NCI-H774 (cell line): ENCODE measurements around the gene SELENOO.
A peak's percentile ranks its signal among the peaks of the same experiment; 100 is the strongest.

ENCODE experiments used
- DNase-seq: peaks from one replicate; lab custom pipeline; 2025; lab: John Stamatoyannopoulos, UW

The SELENOO gene

DNA sequence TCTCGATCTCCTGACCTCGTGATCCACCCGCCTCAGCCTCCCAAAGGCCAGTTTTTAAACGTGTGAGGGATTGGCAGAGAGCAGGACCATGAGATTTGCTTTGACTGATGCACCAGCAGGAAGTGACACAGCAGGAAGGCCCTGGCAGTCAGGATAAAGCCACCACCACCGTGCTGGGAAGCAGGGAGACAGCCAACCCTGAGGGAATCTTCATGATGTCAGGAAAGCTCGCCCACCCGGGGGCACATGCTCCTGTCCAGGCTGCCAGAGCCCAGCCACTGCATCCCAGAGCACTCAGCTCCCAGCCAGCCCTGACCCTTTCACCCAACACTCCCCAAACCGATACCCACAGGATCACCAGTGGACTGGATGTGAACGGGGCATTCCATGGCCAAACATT, 37.9 kb downstream of the SELENOO start:
- DNase-seq, result no peak

DNA sequence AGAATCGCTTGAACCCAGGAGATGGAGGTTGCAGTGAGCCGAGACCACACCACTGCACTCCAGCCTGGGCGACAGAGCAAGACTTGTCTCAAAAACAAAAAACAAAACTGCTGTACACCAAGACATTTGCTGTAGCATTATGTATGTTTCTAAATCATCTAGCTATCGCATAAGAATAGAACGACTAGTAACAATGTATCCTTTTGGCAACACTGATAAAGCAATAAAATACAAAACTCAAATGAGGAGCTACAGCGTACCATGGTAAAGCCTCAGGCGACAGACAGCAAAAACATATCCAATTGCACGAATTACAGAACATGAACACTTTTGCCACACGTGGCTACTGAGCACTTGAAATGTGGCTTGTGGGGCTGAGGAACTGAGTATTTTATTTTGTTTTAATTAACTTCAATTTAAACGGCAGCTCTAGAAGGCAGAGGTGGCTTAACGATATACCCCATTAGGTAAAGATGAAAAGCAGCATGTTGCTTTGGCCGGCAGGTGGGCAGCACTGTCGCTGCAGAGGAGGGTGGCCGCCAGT, 41.7 kb downstream of the SELENOO start:
- no peak for DNase-seq

DNA sequence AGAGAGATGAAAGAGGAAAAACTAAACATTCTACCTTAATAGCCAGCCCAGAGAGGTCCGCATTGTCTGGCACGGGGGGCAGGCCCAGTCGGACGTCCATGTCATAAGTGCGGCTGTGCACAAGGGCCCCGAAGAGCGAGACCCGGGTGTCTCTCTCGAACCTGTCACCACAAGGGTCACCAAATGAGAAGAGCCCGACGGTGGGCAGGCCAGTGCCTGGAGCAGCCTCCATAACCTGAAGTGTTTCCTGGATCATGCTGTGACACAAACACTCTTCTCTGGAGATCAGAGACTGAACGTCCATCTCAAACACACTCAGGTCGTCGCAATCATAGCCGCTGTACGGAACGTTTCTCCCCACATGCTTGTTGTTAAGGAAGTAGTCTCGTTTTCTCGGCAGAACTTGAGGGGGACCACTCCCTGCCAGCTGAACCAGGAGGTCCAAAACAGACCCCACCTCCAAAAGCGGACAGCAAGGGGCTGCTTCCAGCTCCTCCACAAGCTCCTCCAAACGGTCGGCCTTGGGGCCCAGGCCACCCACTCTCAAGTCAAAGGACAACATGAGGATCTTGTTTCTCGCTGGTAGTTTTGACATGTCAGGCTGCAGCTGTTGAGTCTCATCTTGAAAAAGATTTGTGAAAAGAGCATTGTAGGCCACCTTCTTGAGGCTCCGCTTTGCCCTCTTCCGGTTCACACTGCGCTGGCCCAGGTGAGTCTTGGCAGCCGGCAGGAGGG, 43.0 kb downstream of the SELENOO start:
- no peak for DNase-seq

DNA sequence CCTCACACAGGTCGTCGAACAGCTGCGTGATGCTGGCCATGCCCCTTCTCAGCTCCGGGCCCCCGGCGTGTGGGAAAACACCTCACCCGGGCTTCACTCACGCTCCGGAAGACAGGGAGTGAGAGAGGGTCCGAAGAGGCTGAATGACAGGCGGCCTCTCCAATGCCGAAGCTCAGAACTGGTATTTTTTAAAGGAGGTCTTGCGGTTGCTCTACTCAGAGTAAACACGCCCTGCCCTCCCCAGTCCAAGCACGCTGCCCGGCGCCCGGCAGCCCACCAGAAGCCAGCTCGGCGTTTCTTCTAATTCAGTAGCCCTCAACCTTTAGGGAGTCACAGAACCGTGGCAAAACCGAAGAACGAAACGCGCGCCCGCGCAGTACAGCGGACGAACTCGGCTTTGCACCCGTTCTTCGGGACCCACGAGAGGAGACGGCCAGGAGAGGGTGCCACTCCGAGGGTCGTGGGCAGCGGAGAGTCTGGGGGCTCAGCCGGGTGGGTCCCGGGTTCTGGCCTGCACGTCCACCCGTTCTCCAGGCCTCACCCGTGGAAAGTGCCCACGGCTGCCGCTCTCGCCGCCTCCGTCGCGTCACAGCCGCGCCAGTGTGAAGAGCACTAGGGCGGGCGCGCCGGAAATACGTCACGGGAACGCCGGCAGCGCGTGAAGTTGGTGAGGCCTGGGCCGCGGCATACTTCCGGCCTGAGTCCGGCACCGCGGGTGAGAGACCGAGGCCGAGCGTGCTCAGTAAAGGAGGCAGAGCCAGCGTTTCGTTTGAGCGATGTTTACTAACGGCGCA, 43.8 kb downstream of the SELENOO start, which contains the start of gene TUBGCP6:
Gene TUBGCP6, minus strand, starts transcription at position 604 of the 794 bp plus-strand sequence. Its CDS starts 564 bp downstream, at position 40.
- DNase-seq, result peak; percentile 74

DNA sequence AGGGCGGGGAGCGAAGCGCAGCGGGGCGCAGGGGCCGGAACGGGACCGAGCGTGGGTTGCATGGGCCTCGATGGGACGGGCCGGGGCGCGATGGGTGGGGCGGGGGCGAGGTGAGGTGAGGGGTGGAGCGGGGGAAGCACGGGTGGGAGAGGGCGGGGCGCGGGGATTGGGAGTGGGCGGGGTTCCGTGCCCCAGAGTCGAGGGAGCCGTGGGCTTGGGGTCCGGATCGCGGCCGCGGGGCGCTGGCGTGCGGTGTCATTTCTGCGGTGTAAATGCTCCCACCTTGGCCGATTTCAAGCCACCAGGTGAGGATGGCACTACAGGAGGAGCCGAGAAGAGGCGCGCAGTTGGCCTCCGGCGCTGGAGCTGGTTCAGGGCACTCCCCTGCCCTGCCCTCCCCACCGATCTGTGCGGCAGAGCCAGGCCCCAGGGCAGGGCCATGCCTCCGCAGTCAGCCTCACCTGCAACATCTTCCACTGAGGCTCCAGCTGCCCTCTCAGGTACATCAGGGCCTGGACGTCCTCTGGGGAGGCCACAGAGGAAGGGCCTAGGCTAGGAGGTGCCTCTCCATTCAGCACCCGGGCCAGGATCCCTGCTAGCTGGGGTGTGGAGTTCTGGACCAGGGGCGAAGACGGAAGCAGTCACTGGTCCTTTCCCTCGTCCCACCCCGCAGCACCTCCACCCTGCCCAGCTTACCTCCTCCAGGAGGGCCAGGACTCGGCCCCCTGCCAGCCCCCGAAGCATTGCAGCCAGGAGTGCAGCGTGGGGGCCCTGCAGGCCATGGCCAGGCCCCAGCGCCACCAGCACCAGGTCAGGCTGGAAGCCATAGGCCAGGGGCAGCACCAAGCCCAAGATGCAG, 44.6 kb downstream of the SELENOO start:
- no peak for DNase-seq

DNA sequence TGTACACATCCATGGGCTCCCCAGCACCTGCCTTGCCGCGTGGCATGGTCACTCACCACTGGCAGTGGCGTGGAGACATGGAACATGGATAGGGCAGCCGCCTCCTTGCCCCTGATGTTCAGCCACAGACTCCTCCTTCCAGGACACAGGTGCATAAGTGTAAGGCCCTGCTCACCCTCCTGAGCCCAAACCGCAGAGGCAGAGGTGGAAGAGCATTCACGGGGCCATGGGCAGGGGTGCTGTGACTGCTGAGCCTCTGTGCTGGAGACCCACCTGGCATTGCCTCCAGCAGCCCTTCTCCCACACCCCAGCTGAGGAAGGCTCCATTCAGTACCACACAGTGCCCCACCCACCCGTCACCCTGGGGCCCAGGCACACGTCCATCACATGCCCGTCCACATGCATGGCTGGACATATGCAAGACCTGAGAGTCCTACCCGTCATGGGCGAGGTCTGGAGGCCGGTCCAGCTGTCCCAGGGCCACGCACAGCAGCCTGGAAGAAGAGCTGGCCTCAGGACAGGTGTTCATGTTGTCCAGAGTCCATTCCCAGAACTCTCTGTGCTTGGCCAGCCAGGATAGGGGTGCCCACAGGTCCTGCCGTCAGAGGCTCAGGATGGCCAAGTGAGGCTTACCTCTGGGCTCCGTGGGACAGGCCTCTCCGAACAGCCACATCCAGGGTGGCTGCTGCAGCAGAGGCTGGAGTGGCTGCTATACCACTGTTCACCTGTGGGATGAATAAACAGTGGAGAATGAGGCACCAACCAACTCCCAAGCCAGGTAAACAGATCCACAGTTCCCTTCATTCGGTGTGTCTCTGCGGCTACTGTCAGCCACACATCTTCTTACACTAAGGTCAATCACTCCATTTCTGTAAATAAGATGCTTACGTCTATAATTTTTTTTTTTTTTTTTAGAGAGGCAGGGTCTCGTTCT, 45.7 kb downstream of the SELENOO start:
- no peak for DNase-seq

DNA sequence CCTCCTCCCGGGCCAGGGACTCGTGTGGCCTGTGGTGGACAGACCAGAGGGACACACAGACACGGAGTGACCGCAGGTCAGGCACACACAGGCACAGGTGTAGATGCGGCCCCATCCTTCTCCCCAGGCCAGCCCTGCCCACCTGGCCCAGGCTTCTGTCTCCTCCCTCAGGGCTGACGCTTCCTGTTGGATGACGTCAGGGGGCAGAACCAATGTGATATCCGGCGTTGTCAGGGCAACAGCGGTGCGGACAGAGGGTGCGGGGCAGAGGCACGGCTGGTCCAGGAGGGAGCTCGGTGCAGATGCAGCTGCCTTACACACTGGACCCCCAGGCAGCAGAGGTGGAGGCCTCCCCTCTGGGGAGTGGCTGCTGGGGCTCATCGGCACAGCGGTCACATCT, 46.9 kb downstream of the SELENOO start:
- DNase-seq, result peak; percentile 65

DNA sequence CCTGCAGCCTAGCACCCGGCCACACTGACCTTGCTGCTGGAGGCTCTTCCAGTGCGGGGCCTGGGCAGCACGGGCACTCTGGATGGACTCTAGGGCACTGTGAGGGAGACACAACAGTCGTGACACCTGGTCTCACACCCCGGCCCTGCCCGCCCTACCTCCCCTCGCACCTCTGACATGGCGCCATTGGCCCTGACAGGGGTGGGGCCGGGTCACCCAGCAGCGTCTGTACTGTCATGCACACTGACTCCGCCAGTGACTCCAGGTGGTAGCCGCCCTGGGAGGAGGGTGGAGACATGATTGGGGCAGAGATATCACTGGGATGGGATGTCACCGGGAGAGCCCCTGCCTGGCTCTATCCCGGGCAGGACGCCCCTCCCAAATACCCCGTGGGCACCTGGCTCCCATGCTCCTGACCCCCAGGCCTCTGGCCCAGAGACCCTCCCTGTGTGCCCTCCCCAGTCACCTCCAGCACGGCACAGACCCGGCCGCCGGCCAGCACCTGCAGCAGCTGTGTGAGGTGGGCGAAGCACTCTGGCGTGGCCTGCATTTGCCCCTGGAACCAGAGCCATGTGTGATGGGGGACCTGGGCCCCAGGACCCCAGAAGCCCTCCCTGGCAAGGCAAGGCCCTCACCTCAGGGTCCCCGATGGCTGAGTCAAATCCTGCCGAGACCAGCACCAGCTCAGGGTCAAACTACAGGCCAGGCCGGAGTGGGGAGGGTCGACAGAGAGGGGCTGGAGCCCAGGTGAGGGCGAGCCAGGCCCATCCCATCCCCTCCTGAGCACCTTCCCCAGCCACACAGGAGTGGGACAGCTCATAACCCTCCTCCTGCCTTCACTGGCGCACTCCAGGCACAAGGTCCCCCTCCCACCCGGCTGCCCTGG, 47.6 kb downstream of the SELENOO start:
- no peak for DNase-seq

DNA sequence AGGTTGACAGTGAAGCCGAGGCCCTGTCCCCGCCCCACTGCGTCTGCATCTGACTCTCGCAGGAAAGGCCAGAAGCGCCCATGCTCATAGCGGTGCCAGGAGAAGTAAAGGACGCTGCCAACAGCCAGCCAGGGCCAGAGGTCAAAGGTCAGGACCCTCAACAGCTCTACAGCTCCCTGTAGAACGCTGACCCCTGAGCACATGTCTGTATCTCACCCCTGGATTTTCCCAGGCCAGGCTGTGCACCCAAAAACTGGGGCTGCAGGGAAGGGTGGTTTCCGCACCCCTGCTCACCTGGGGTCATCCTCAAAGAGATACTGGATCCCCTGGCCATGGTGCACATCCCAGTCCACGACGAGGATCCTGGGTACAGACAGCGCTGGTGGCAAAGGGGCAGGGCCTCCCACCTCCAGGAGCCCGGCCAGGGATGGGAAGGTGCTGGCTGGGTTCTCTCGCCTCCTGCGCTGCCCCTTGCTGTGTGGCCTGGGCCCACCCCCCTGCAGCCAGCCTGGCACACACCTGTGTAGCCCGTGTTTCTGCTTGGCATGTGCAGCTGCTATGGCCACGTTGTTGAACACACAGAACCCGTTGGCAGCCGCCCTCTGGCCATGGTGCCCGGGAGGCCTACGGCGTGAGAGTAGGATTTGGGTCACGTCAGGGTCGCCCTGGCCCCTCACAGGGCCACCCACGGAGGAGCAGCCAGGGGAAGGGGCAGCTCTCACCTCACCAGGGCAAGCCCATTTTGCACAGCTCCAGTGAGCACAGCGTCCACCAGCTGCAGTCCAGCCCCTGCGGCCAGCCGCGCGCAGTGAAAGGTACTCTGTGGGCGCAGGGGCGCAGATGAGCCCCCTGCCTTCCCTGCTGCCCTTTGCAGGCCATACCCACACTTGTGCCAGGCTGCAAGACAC, 48.8 kb downstream of the SELENOO start:
- no peak for DNase-seq

DNA sequence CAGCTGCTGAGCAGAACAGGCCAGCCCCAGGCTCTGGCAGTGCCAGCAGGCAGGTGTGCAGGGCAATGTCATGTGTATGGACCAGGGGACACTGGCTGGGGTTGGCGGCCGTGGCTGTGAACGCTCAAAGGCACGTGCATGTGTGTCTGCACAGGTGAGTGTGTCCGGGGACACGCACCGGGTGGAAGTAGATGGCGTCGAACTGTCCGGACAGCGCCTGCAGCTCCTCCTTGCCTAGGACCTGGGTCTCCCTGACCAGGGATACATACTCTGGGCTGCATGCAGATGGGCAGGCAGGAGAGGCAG, 49.4 kb downstream of the SELENOO start:
- DNase-seq, result no peak

DNA sequence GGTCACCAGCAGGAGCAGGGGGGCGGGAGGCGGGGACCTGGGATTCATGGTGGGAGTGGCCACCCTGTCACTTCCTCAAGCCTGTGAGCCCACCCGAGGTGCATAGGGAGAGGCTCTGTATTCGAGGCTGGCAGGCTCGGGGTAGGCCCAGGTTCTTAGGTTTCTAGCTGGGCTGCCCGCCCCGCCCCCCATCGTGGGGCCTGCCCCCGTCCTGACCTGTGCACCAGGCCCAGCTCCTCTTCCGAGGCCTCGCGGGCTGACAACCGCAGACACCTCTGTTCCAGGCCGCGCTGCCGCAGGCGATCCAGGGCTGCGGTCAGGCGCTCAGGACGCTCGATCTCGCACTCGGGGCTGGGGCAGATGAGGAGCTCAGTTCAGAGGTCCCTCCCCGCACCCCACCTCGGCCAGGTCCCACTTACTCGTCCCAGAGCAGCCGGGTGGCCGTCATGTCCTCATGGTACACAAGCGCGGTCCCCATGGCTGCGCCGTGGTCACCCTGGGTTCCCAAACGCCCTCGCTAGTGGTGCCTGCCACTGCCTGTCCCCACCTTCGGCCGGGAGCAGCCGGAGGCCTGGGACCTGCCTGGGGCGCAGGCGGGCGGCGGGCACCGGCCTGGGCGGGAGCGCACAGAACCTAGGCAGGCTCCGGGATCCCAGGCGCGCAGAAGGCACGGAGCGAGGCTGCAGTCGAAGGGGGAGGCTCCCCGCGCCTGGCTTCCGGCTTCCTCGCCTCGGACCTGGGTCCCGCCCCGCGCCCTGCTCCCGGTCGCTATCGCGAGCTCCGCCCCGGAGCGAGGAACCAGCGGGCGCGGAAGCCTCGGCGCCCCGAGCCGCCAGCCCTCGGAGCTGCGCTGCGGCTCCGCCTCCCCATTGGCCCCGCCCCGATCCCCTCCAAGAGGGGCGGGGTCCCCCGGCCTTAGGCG, 50.0 kb downstream of the SELENOO start, which contains the start of gene HDAC10:
Gene HDAC10, minus strand, starts transcription at position 711 of the 922 bp plus-strand sequence. Its CDS starts 233 bp downstream, at position 478.
- peak; percentile 38 for DNase-seq

DNA sequence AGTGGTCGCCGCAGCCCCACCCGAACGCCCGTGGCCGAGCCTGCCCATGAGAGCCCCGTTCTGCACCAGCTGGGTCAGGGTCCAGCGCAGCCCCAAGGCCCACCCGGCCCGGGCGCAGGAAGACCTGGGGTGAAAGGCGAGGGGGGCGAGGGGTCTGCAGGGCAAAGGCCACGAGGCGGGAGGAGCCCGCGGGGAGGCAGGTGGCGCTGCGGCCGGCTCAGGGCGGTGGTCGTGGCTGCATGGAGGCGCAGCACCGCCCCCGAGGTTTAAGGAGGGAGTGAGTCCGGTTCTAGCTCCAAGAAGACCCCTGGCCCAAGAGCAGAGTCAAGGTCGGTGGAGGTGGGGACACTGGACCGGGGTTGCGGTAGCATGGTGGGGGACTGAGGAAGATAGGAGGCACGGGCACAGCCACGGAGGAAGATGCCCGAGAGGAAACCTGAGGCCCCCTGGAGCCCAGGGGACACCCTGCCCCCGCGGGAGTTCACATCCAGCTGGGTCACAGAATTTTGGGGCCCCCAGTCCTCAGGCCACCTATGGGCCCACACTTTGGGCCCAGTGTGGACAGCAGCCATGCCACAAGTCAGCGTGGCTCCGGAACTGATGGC, 50.8 kb downstream of the SELENOO start:
- DNase-seq, result no peak

DNA sequence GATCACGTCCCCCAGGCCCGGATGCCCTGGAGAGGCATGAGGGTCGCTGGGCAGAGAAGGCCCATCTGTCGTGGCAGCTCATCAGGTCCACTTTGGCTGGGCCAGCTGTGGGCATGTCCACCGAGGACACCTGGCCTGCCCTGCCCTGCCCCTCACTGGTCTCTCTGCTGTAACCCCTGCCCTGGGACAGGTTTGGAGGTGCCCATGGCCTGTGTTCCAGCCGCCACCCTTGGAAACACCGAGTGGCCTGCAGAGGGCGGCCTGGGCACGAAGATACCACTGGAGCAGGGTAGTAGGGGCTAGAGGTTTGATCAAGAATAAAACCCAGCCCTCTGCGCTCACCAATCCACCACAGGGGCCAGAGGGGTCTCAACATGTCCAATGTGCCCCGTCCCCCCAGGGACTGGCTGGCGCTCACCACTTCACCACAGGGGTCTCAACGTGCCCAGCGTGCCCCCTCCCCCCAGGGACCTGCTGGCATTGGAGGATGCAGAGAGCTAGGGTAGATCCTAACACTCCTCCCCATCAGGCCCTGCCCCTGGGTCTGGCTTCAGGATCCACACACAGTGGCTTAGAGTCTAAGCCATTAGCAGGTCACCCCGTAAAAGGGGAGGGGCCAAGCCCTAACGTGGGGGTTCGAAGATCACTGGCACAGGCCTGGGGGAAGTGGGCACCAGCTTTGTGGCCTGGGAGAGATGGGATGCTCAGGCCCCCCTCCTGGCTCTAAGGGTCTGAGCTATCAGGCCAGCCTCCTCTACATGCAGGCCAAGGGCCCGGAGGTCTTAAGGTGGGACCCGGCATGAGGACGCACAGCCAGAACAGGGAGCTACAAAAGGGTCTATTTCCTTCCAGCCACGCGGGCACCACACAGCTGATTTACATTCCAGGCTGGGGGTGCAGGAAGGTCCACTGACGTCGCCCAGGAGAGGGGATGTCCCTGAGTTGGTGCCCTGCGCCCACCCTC, 51.6 kb downstream of the SELENOO start:
- no peak for DNase-seq

DNA sequence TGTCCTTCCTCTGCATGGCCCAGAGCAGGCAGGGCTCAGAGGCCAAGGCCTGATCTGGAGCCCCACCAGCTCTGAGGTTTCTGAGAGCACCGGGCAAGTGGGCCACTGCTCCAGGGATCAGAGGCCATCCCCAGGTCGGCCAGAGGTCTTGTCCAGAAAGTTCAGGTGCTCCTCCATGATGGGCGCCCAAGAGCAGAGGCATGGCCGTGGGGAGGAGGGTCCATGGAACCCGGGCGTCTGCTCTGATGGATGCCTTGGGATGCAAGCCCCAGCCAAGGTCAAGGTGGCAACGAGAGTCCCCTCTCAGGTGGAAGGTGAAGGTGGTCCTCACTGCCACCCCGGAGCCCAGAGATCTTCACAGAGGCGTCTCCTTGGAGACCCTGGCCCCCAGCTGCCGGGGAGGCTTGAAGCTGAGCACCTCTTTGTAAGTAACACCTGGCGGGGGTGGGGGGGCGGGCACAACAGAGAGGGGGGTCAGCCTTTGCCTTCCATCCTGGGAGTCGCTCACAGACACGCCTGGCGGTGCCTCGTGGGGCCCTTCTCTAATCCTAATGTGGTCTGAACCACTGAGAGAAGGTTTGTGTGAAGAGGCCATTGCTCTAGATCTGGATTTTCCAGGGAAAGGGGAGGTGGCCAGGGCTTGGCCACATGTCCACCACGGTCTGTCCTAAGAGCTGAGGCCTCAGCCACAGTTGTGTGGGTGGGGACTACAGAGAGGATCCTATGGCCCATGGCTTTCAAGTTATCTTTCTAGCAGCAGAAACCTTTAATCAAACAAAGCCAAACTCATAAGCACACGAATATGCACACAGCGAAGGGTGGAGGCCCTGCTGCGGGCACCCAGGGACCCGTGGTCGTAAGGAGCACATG, 52.5 kb downstream of the SELENOO start:
- DNase-seq, result no peak

DNA sequence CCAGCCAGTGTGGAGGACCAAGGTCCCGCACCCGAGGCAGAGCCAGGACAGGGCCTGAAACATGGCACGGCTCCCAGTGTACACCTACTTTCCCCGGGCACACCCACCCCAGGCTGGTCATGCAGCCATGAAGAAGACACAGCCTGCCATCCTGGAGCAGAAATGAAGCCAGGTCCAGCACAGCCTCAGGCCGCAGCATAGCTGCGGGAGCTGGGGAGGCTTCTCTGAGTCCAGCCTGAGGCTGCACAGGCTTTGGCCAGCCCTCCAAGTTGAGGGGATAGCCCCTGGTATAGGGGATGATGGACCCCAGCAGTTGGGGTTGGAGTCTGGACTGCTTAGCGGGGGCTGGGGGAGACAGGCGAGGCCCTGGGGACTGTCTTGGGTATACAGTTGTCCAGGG, 53.1 kb downstream of the SELENOO start:
- DNase-seq, result no peak
